GM19452 (cell line): ENCODE measurements around the gene STAC3.

Source experiments
- ATAC-seq: cut with Tn5 transposase; IDR thresholded peaks from one replicate; pipeline ENCODE4 v1.9.1; 2021; ENCODE audit not compliant: unreplicated experiment

Gene STAC3

GRCh38 chr12:57236925-57237595, 13.9 kb downstream of the STAC3 start:
- ATAC-seq: no peak

GRCh38 chr12:57236201-57236924, 14.6 kb downstream of the STAC3 start:
- ATAC-seq: no peak

DNA sequence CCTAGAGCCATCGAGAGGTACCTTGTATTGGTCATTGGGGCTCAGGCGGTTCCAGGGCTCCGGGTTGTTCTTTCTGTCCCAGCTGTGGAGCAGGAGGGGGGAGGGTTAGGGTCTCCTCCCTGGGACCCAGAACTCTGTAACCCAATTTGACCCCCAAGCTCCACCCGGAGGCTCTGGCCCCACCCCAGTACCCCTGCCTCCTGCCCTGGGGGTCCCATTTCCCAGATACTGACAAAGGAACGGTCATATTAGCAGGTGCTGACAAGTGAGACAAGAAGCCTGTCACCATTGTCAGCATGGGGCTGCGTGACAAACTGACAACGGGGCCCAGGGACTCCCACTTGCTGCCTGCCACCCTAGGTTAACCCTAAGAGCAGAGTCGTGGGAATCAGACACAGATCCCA, 15.3 kb downstream of the STAC3 start:
- ATAC-seq: no peak

- no peak for ATAC-seq
Measured at GRCh38 chr12:57235017-57235727, 15.8 kb downstream of the STAC3 start.

GRCh38 chr12:57234571-57235016, 16.4 kb downstream of the STAC3 start:
- ATAC-seq: no peak

- no peak for ATAC-seq
Measured at GRCh38 chr12:57234233-57234570, 16.8 kb downstream of the STAC3 start.

DNA sequence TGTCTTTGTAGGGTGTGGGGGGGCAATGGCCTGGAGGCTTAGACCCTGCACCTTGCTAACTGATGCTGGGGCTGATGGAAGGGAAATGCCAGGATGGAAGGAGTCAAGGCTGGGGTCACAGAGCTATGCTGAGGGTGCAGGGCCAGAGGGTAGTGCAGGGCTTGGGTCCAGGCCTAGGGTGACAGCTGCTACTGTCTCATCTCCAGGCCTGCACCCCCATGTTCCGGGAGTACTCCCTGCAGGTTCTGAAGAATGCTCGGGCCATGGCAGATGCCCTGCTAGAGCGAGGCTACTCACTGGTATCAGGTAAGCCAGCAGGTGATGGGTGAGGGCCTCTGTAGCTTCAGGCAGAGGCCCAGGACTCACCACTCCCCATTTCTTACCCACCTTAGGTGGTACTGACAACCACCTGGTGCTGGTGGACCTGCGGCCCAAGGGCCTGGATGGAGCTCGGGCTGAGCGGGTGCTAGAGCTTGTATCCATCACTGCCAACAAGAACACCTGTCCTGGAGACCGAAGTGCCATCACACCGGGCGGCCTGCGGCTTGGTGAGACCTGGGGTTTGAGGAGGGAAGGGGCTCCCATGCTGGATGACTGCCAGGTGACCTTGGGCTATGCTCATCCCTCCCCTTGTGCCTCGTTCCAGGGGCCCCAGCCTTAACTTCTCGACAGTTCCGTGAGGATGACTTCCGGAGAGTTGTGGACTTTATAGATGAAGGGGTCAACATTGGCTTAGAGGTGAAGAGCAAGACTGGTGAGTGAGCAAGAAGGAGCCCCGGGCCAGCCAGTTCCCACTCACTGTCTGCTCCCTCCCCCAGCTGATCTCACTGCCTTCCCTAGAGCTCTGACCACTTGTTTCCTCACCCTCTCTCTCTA, 17.4 kb downstream of the STAC3 start:
- no peak for ATAC-seq

- no peak for ATAC-seq
Measured at GRCh38 chr12:57232156-57232756, 18.7 kb downstream of the STAC3 start.

- ATAC-seq: no peak
Measured at GRCh38 chr12:57231276-57232021, 19.5 kb downstream of the STAC3 start.

DNA sequence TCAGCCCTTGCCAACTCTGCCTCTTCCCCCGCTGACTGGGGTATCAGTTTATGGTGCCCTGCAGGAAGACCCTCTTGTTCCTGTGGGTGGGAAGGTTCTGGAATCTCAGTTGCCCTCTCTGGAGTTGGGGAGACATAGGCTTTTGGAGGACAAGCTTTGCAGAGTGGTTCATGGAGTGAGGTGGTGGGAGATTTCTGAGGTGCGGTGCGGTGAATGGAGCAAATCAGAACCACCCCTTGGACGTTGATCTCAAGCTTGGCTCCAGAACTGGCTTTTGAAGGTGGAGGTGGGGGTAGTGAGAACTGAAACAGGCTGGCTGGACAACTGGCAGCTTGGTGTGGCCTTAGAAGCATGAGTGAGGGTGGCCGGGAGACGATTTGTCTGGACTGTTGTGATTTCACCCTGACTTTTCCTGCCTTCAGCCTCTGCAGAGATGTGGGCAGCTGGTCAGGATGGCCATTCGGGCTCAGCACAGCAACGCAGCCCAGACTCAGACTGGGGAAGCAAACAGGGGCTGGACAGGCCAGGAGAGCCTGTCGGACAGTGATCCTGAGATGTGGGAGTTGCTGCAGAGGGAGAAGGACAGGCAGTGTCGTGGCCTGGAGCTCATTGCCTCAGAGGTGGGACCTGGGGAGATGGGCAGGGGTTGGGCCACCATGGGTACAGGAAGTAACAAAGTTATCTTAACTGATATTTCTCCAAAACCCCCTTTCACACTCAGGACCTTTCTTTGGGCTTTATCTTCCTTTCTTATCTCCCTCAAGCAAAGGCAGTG, 20.4 kb downstream of the STAC3 start:
- ATAC-seq: no peak

DNA sequence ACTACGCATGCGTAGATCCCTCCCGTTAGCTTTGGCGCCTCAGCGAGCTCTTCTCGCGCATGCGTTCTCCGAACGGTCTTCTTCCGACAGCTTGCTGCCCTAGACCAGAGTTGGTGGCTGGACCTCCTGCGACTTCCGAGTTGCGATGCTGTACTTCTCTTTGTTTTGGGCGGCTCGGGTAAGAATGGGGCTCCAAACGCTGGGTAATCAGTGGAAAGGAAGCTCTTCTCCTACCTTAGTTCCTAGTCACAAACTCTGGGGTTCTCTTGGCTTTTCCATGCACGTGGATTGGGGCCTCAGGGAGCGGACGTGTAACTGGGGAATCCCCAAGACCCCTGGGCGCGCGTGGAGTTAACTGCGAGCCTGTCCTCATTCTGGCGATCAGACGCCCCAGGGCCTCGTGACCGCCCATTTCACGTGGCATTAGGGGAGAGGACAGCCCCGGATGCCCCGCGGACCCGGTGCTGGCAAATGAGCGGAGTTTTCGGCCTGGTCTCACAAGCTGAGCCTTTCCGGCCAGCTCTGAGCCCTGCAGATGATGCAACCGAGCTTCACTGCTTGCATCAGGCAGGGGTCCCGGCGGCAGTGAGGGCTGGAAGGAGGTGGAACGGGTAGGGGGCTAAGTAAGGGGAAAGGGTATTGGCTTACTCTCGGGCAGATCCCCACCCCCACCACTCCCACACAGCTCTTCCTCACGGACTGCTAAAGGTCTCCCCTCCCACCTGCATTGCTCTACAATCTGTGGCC, 21.2 kb downstream of the STAC3 start, which contains the start of gene SHMT2:
SHMT2 (plus strand) TSS at position 78 of the 747 bp plus-strand sequence; CDS start at position 146, 68 bp downstream.
- ATAC-seq: peak; percentile 60

GRCh38 chr12:57229046-57229633, 21.8 kb downstream of the STAC3 start:
- ATAC-seq: peak; percentile 5

GRCh38 chr12:57227315-57228115, 23.5 kb downstream of the STAC3 start:
- no peak for ATAC-seq

DNA sequence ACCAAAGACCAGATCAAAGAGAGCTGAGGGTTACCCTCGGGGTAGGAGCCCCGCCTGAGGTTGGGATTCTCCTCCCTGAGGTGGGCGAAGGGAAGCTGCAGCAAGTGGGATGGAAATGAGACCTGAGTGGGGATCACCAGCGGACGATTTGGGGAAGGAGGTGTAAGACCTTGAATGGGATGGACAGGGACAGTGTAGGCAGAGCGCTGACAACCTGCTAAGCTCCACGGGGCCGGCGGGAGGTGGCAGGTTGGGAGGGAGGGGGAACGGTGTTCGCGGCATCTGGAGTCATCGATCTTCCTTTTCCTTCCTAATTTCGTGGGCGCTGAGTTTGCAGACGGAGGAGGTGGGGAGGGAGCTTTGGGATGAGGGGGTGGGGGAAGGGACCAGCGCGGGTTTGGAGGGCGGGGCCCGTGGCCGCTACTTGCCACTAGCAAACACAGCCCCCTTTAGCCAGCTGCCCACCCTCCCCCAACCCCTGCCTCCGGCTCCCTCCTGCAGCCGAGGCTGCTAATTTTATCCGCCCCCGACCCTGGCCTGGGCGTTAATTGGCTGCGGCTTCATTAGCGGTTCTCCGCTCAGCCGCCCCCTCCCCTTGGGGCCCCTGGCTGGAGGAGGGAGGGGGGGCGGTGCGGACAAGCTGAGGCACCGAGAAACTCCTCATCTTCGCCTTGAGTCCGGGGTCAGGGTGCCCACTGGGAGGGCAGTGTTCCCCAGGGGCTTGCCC, 24.2 kb downstream of the STAC3 start:
- ATAC-seq: no peak

- no peak for ATAC-seq
Measured at GRCh38 chr12:57225680-57226210, 25.2 kb downstream of the STAC3 start.

DNA sequence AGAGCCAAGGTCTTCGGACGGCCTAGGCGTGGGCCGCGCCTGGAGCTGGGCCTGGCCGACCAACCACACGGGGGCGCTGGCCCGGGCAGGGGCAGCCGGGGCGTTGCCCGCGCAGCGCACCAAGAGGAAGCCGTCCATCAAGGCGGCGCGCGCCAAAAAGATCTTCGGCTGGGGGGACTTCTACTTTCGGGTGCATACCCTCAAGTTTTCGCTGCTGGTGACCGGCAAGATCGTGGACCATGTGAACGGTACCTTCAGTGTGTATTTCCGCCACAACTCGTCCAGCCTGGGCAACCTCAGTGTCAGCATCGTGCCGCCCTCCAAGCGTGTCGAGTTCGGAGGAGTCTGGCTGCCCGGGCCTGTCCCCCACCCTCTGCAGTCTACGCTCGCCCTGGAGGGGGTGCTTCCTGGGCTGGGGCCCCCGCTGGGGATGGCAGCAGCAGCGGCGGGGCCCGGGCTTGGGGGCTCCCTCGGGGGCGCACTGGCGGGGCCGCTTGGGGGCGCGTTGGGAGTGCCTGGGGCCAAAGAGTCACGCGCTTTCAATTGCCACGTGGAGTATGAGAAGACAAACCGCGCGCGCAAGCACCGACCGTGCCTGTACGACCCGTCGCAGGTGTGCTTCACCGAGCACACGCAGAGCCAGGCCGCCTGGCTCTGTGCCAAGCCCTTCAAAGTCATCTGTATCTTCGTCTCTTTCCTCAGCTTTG, 25.9 kb downstream of the STAC3 start:
- no peak for ATAC-seq
